Progenitor cell of endocrine pancreas (in vitro differentiated cells): ENCODE data around the gene SLC27A5. TPM values are rescaled to one million over a fixed set of nuclear protein-coding genes. Genes with fewer than 3 reads are reported as not detected.
A peak's percentile ranks its signal among the peaks of the same experiment; 100 is the strongest.

Source experiments
- DNase-seq: peaks from one replicate; pipeline ENCODE4 v3.0.0; 2021; ENCODE audit warnings: low spot score; ENCODE audit not compliant: unreplicated experiment
- H3K27ac Mint-ChIP-seq: 2 replicates; pipeline ENCODE4 v1.8.0; 2021; ENCODE audit warnings: mild to moderate bottlenecking, moderate library complexity, mixed read lengths
- H3K27me3 Mint-ChIP-seq: 2 replicates; pipeline ENCODE4 v1.8.0; 2021; ENCODE audit warnings: mixed read lengths
- H3K36me3 Mint-ChIP-seq: 2 replicates; pipeline ENCODE4 v1.8.0; 2022; ENCODE audit warnings: mixed read lengths; ENCODE audit not compliant: insufficient read depth
- H3K4me1 Mint-ChIP-seq: 2 replicates; pipeline ENCODE4 v1.8.0; 2021; ENCODE audit warnings: low read depth, mixed read lengths
- H3K4me3 Mint-ChIP-seq: 2 replicates; pipeline ENCODE4 v1.8.0; 2021; ENCODE audit warnings: low read depth, mild to moderate bottlenecking, moderate library complexity, mixed read lengths
- H3K9me3 Mint-ChIP-seq: 2 replicates; pipeline ENCODE4 v1.8.0; 2021; ENCODE audit warnings: low read depth, mixed read lengths
- CTCF ChIP-seq: fragments of 200-600 bp; sonication (generic); IDR thresholded peaks from one replicate; pipeline ENCODE4 v1.5.0; 2021; ENCODE audit warnings: antibody characterized with exemption, mild to moderate bottlenecking; ENCODE audit not compliant: unreplicated experiment
- total RNA-seq: library from RNA; stranded (reverse); gene quantifications from 2 replicates; pipeline ENCODE4 v1.2.1, GENCODE V29; 2021

The SLC27A5 gene
- total RNA-seq, 1 donor from 2014 or later: 9.9 TPM

- peaks cover 10% of the 10 kb centered on the region for H3K36me3 Mint-ChIP-seq
- no peak for DNase-seq
- no peaks in the 10 kb centered on the region for H3K9me3 Mint-ChIP-seq
- H3K27ac Mint-ChIP-seq: peak overlapping the region; percentile 90
- TF ChIP-seq CTCF: no peak
- H3K27me3 Mint-ChIP-seq: no peaks in the 10 kb centered on the region
- peaks cover 40% of the 10 kb centered on the region for H3K4me1 Mint-ChIP-seq
- peak overlapping the region; percentile 92 for H3K4me3 Mint-ChIP-seq
Observed at GRCh38 chr19:58555920-58556621, 44.3 kb upstream of the SLC27A5 start.

GRCh38 chr19:58555369-58555885 is 43.6 kb upstream of the SLC27A5 start:
- Mint-ChIP-seq H3K9me3 (no peaks in the 10 kb centered on the region), H3K36me3 (peaks cover 12% of the 10 kb centered on the region), H3K27me3 (no peaks in the 10 kb centered on the region), H3K4me1 (peaks cover 40% of the 10 kb centered on the region), H3K27ac (peak overlapping the region; percentile 96), H3K4me3 (peak overlapping the region; percentile 92)
- no peak for DNase-seq
- no peak for TF ChIP-seq CTCF

GRCh38 chr19:58554494-58555368 is 42.9 kb upstream of the SLC27A5 start, which contains the start of gene CHMP2A:
CHMP2A (minus strand) TSS chr19:58555105; CDS start chr19:58554212, 893 bp downstream.
- Mint-ChIP-seq H3K4me1 (peaks cover 34% of the 10 kb centered on the region), H3K9me3 (no peaks in the 10 kb centered on the region), H3K36me3 (peaks cover 14% of the 10 kb centered on the region), H3K27me3 (no peaks in the 10 kb centered on the region), H3K27ac (peak within 1 kb of the TSS; percentile 96), H3K4me3 (peak within 1 kb of the TSS; percentile 92)
- no peak for TF ChIP-seq CTCF
- peak; percentile 96 for DNase-seq

GRCh38 chr19:58553799-58554493 is 42.2 kb upstream of the SLC27A5 start:
- no peaks in the 10 kb centered on the region for H3K27me3 Mint-ChIP-seq
- H3K36me3 Mint-ChIP-seq: peaks cover 15% of the 10 kb centered on the region
- no peak for TF ChIP-seq CTCF
- DNase-seq: no peak
- H3K27ac Mint-ChIP-seq: peak overlapping the region; percentile 96
- peak overlapping the region; percentile 92 for H3K4me3 Mint-ChIP-seq
- no peaks in the 10 kb centered on the region for H3K9me3 Mint-ChIP-seq
- peaks cover 32% of the 10 kb centered on the region for H3K4me1 Mint-ChIP-seq

GRCh38 chr19:58552655-58553054 is 40.9 kb upstream of the SLC27A5 start:
- Mint-ChIP-seq H3K4me3 (no peak overlapping the region), H3K9me3 (no peaks in the 10 kb centered on the region), H3K27ac (peak overlapping the region; percentile 83), H3K27me3 (no peaks in the 10 kb centered on the region), H3K4me1 (peaks cover 29% of the 10 kb centered on the region), H3K36me3 (peaks cover 20% of the 10 kb centered on the region)
- no peak for DNase-seq
- no peak for TF ChIP-seq CTCF
